ENCODE measurements around the gene MAP3K8. TPM values are rescaled to one million over a fixed set of nuclear protein-coding genes. Genes with fewer than 3 reads are reported as not detected.

MAP3K8 gene
- total and polyA plus RNA-seq, 3 experiments from 2014 or later = 16.4 to 42.6 (median 40.3) TPM

DNA sequence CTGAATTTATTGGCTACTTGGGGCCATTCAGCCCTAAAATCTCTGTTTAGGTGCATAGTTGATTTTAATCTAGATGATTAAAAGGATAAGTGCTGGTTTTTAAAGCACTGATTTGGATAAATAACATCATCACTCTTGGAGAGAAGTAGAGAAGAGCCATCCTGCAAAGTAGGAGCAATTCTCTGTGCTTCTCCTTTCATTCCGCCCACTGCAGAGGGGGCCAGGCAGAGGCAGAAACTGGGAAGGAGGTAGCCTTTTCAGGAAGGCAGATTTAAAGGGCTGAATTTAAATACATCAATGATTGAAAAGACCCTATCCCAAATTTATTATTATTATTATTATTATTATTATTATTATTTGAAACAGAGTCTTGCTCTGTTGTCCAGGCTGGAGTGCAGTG is 14.1 kb downstream of the MAP3K8 start:
- Histone ChIP-seq H3K36me3 (ENCODE audit: insufficient read depth, low read length) (peaks cover 15% of the 10 kb centered on the region), H3K27me3 (ENCODE audit: insufficient read depth, low read length, poor library complexity, severe bottlenecking) (no peaks in the 10 kb centered on the region), H3K27ac (ENCODE audit: low read depth, low read length) (no peak overlapping the region), H3K4me1 (ENCODE audit: insufficient read depth, low read length) (no peaks in the 10 kb centered on the region), H3K9me3 (ENCODE audit: low read length) (no peaks in the 10 kb centered on the region), H3K4me3 (ENCODE audit: low read length) (no peak overlapping the region)
- Mint-ChIP-seq H3K27ac (peak overlapping the region in 1 of 8 donors; percentile 42), H3K27me3 (no peaks in the 10 kb centered on the region), H3K36me3 (peaks cover 14 to 69% (median 14%) of the 10 kb centered on the region in 3 donors), H3K4me3 (no peak overlapping the region), H3K9me3 (no peaks in the 10 kb centered on the region), H3K4me1 (peaks cover 20 to 53% (median 42%) of the 10 kb centered on the region in 3 donors)
- ChIA-PET CTCF (no interaction called here), POLR2A (no interaction called here)
- no peak for DNase-seq

DNA sequence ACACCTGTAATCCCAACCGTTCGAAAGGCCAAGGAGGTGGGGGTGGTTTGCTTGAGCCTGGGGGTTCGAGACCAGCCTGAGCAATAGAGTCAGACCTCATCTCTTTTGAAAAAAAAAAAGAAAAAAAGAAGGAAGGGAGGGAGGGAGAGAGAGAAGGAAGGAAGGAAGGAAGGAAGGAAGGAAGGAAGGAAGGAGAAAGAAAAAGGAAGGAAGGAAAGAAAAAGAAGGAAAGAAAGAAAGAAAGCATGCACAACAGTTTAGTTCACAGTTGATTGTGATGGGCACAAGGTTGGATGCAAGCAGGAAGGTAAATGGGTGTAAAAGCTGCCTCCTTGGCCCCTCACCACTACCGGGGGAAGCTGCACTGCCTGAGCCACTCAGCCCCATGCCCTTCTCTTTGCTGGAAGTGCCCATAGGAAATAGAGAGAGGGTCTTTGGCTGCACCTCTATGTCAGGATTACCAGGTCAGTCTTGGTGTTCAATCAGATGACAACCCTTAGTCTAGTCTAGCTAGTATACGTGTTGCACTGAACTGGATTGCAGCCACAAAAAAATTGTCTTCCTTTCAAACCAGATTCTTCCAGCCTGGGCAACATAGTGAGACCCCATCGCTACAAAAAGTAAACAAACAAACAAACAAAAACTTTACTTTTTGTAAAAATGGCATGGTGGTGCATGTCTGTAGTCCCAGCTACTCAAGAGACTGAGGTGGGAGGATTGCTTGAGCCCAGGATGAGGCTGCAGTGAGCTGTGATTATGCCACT is 20.0 kb downstream of the MAP3K8 start:
- no peak overlapping the region for H3K27ac ChIP-seq (ENCODE audit: low read depth, low read length)
- Mint-ChIP-seq H3K27ac (peak overlapping the region; percentile 50 to 96 (median 88)), H3K4me3 (peak overlapping the region in 4 of 7 donors; percentile 4 to 70 (median 28)), H3K4me1 (peaks cover 39 to 55% (median 40%) of the 10 kb centered on the region in 3 donors), H3K36me3 (peaks cover 10 to 57% (median 14%) of the 10 kb centered on the region in 3 donors), H3K27me3 (no peaks in the 10 kb centered on the region), H3K9me3 (no peaks in the 10 kb centered on the region)
- H3K9me3 ChIP-seq (ENCODE audit: low read length) = no peaks in the 10 kb centered on the region
- no peaks in the 10 kb centered on the region for H3K27me3 ChIP-seq (ENCODE audit: insufficient read depth, low read length, poor library complexity, severe bottlenecking)
- DNase-seq = no peak
- CTCF ChIA-PET = interaction anchor here (2.8 kb wide), 1 partner anchor 17 kb away, joined by 13 read pairs; no protein-coding TSS in a partner anchor
- peaks cover 15% of the 10 kb centered on the region for H3K36me3 ChIP-seq (ENCODE audit: insufficient read depth, low read length)
- H3K4me3 ChIP-seq (ENCODE audit: low read length) = no peak overlapping the region
- peaks cover 41% of the 10 kb centered on the region for H3K4me1 ChIP-seq (ENCODE audit: insufficient read depth, low read length)
- POLR2A ChIA-PET = interaction anchor here (0.6 to 2.7 kb wide), 2 partner anchors 17 to 38 kb away, joined by 6 to 14 read pairs; no protein-coding TSS in a partner anchor

DNA sequence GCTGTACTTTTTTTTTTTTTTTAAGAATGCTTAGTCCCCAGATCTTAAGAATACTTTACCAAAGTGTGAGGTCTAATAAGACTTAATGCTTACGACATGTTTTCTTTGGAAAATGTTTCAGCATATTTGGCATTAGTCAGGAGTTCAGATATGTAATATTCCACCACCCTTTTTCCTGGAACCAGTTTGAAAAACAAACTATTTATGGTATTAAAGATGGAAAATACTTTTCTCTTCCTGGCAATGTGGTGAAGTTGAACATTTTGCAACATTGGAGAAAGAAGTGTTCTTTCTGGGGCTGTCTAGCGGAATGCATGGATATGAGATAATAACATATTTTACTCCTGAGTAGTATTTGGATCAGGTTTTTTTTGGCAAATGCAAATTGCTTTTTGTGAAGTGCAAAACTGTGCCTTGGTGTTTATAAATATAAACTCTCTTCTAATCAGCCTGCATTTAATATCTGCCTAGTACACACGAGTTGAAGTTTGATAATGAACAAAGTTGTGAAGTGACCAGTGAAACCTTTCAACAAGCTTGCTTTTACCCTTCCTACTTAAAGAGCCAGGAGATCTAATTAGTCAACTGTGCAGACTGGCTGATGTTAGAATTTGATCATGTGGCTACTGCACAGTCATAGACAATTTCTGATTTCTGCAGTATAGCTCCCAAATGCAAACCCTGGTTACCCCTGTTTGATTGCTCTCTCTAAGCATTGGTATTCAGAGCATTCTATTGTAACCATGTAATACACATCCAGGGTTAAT is 20.9 kb downstream of the MAP3K8 start:
- H3K9me3 Mint-ChIP-seq = no peaks in the 10 kb centered on the region
- H3K27ac Mint-ChIP-seq = peak overlapping the region; percentile 66 to 96 (median 89)
- Histone ChIP-seq H3K4me3 (ENCODE audit: low read length) (no peak overlapping the region), H3K27ac (ENCODE audit: low read depth, low read length) (no peak overlapping the region), H3K36me3 (ENCODE audit: insufficient read depth, low read length) (peaks cover 22% of the 10 kb centered on the region), H3K27me3 (ENCODE audit: insufficient read depth, low read length, poor library complexity, severe bottlenecking) (no peaks in the 10 kb centered on the region), H3K4me1 (ENCODE audit: insufficient read depth, low read length) (peaks cover 41% of the 10 kb centered on the region), H3K9me3 (ENCODE audit: low read length) (no peaks in the 10 kb centered on the region)
- peaks cover 7 to 59% (median 10%) of the 10 kb centered on the region in 3 donors for H3K36me3 Mint-ChIP-seq
- ChIA-PET CTCF (interaction anchor here (0.6 to 2.8 kb wide), 4 partner anchors 11 to 210 kb away, joined by 3 to 13 read pairs (median 4); partner anchors contain the start of gene MAP3K8), POLR2A (interaction anchor here (0.5 to 2.7 kb wide), 3 partner anchors 18 to 1920 kb away, joined by 5 to 14 read pairs (median 7); partner anchors contain the start of gene MAP3K8)
- no peaks in the 10 kb centered on the region for H3K27me3 Mint-ChIP-seq
- peaks cover 38 to 51% (median 39%) of the 10 kb centered on the region in 3 donors for H3K4me1 Mint-ChIP-seq
- no peak for DNase-seq
- peak overlapping the region in 5 of 7 donors; percentile 43 to 83 (median 74) for H3K4me3 Mint-ChIP-seq

DNA sequence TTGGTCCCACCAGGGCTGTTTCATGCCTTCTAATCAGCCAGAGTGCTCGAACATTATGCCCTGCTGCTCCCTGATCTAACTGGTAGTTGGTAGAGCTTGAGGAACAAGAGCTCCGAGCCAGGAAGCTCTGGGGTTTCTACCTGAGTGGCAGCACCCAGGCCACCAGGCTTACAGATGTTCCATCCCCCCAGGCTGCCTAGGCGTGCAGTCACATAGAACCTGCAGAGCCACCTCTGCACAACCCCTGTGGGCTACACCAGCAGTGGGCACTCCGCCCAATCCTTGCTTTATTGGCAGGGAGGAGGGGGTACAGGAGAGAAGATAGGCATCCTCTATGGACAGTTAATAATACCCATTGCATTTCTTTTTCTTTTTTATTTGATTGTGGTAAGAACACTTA is 21.8 kb downstream of the MAP3K8 start:
- no peak overlapping the region for H3K27ac ChIP-seq (ENCODE audit: low read depth, low read length)
- DNase-seq = peak in 3 of 5 donors; percentile 23 to 55 (median 24)
- Mint-ChIP-seq H3K4me1 (peaks cover 33 to 52% (median 39%) of the 10 kb centered on the region in 3 donors), H3K27ac (peak overlapping the region; percentile 66 to 94 (median 88)), H3K4me3 (peak overlapping the region; percentile 28 to 84 (median 75)), H3K36me3 (peaks cover 9 to 59% (median 12%) of the 10 kb centered on the region in 3 donors), H3K27me3 (no peaks in the 10 kb centered on the region), H3K9me3 (no peaks in the 10 kb centered on the region)
- no peaks in the 10 kb centered on the region for H3K9me3 ChIP-seq (ENCODE audit: low read length)
- peaks cover 41% of the 10 kb centered on the region for H3K4me1 ChIP-seq (ENCODE audit: insufficient read depth, low read length)
- ChIA-PET CTCF (interaction anchor here (1.0 to 2.8 kb wide), 5 partner anchors 11 to 73 kb away, joined by 3 to 13 read pairs (median 6); partner anchors contain the start of gene MAP3K8), POLR2A (interaction anchor here (0.9 to 2.7 kb wide), 4 partner anchors 16 to 74 kb away, joined by 3 to 14 read pairs (median 10); partner anchors contain the start of gene MAP3K8)
- no peaks in the 10 kb centered on the region for H3K27me3 ChIP-seq (ENCODE audit: insufficient read depth, low read length, poor library complexity, severe bottlenecking)
- peaks cover 21% of the 10 kb centered on the region for H3K36me3 ChIP-seq (ENCODE audit: insufficient read depth, low read length)
- H3K4me3 ChIP-seq (ENCODE audit: low read length) = peak overlapping the region; percentile 10

DNA sequence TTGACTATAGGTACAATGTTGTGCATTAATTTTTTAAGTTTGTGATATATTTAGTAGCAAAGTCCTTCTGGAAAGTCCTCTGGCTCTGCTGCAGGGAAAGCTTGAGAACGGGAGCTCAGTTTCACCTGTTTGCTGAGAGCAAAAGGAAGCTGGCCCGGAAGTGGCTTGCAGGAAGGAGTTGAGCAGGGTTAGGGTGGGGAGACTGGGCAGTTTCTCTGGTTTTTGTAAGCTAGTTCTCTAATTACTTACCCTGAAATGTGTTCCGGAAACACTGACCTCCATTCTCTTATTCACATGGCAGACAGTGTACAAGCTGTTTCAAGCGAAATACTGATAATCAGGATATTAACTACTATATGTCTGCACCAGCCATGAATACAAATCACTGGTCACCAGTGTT is 22.3 kb downstream of the MAP3K8 start:
- peak overlapping the region; percentile 66 to 94 (median 88) for H3K27ac Mint-ChIP-seq
- Histone ChIP-seq H3K4me1 (ENCODE audit: insufficient read depth, low read length) (peaks cover 41% of the 10 kb centered on the region), H3K36me3 (ENCODE audit: insufficient read depth, low read length) (peaks cover 23% of the 10 kb centered on the region), H3K27me3 (ENCODE audit: insufficient read depth, low read length, poor library complexity, severe bottlenecking) (no peaks in the 10 kb centered on the region), H3K4me3 (ENCODE audit: low read length) (peak overlapping the region; percentile 10), H3K9me3 (ENCODE audit: low read length) (no peaks in the 10 kb centered on the region), H3K27ac (ENCODE audit: low read depth, low read length) (no peak overlapping the region)
- DNase-seq = peak in 4 of 5 donors; percentile 21 to 56 (median 27)
- H3K4me1 Mint-ChIP-seq = peaks cover 33 to 52% (median 39%) of the 10 kb centered on the region in 3 donors
- H3K27me3 Mint-ChIP-seq = no peaks in the 10 kb centered on the region
- H3K9me3 Mint-ChIP-seq = no peaks in the 10 kb centered on the region
- H3K4me3 Mint-ChIP-seq = peak overlapping the region; percentile 28 to 84 (median 75)
- CTCF ChIA-PET = interaction anchor here (1.0 to 2.8 kb wide), 6 partner anchors 10 to 73 kb away, joined by 3 to 13 read pairs (median 5); partner anchors contain the start of gene MAP3K8
- H3K36me3 Mint-ChIP-seq = peaks cover 11 to 59% (median 12%) of the 10 kb centered on the region in 3 donors
- POLR2A ChIA-PET = interaction anchor here (0.9 to 2.7 kb wide), 4 partner anchors 16 to 73 kb away, joined by 3 to 14 read pairs (median 10); partner anchors contain the start of gene MAP3K8

DNA sequence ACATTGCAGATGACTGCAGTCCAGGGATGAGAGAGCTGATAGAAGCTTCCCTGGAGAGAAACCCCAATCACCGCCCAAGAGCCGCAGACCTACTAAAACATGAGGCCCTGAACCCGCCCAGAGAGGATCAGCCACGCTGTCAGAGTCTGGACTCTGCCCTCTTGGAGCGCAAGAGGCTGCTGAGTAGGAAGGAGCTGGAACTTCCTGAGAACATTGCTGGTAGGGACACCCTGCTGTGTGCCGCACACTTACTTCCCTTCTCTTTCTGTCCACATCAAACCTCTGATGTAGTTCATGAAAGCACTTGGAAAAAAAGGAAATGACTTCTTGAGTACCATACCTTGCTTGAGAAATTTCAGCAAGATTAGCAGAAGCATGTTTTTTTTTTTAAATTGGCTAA is 25.3 kb downstream of the MAP3K8 start:
- ChIA-PET POLR2A (no interaction called here), CTCF (interaction anchor here (1.3 kb wide), 1 partner anchor 46 kb away, joined by 3 read pairs; no protein-coding TSS in a partner anchor)
- Histone ChIP-seq H3K4me1 (ENCODE audit: insufficient read depth, low read length) (peaks cover 36% of the 10 kb centered on the region), H3K27me3 (ENCODE audit: insufficient read depth, low read length, poor library complexity, severe bottlenecking) (no peaks in the 10 kb centered on the region), H3K9me3 (ENCODE audit: low read length) (no peaks in the 10 kb centered on the region), H3K36me3 (ENCODE audit: insufficient read depth, low read length) (peaks cover 25% of the 10 kb centered on the region), H3K27ac (ENCODE audit: low read depth, low read length) (no peak overlapping the region), H3K4me3 (ENCODE audit: low read length) (no peak overlapping the region)
- H3K27me3 Mint-ChIP-seq = no peaks in the 10 kb centered on the region
- no peak for DNase-seq
- peak overlapping the region in 1 of 8 donors; percentile 66 for H3K27ac Mint-ChIP-seq
- H3K36me3 Mint-ChIP-seq = peaks cover 9 to 55% (median 12%) of the 10 kb centered on the region in 3 donors
- H3K9me3 Mint-ChIP-seq = no peaks in the 10 kb centered on the region
- peaks cover 23 to 48% (median 32%) of the 10 kb centered on the region in 3 donors for H3K4me1 Mint-ChIP-seq
- no peak overlapping the region for H3K4me3 Mint-ChIP-seq

DNA sequence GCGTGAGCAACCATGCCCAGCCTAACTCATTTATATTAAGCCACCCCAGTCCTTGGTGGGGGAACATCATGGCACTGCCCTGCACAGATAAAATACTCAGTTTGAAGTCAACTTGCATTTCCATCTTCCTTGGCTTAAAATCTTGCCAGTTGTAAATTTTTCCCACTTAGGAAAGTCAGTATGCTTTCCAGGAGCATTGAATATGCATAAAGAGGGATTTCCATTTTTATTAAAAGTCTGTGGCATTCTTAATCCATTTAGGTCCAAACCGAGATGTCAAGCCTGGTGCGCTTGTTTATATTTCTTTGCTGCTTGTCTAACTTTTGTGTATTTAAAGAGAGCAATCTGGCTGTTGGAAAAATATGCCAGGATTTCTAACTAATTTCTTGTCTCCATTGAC is 26.1 kb downstream of the MAP3K8 start:
- no peak overlapping the region for H3K4me3 ChIP-seq (ENCODE audit: low read length)
- no peaks in the 10 kb centered on the region for H3K9me3 ChIP-seq (ENCODE audit: low read length)
- ChIA-PET POLR2A (no interaction called here), CTCF (interaction anchor here (1.3 kb wide), 1 partner anchor 45 kb away, joined by 3 read pairs; no protein-coding TSS in a partner anchor)
- H3K27me3 ChIP-seq (ENCODE audit: insufficient read depth, low read length, poor library complexity, severe bottlenecking) = no peaks in the 10 kb centered on the region
- DNase-seq = no peak
- H3K9me3 Mint-ChIP-seq = no peaks in the 10 kb centered on the region
- no peak overlapping the region for H3K27ac ChIP-seq (ENCODE audit: low read depth, low read length)
- H3K27me3 Mint-ChIP-seq = no peaks in the 10 kb centered on the region
- H3K4me3 Mint-ChIP-seq = no peak overlapping the region
- peaks cover 25% of the 10 kb centered on the region for H3K36me3 ChIP-seq (ENCODE audit: insufficient read depth, low read length)
- peak overlapping the region in 6 of 8 donors; percentile 0 to 43 (median 10) for H3K27ac Mint-ChIP-seq
- peaks cover 14 to 47% (median 24%) of the 10 kb centered on the region in 3 donors for H3K4me1 Mint-ChIP-seq
- H3K4me1 ChIP-seq (ENCODE audit: insufficient read depth, low read length) = peaks cover 31% of the 10 kb centered on the region
- H3K36me3 Mint-ChIP-seq = peaks cover 9 to 53% (median 12%) of the 10 kb centered on the region in 3 donors
